Stimulated activated CD4-positive, alpha-beta T cell treated with anti-CD3 and anti-CD28 coated beads, Interleukin-4, amount 100 ng/mL, for 1 hour (primary cell): ENCODE data around the gene MAL.
"Not testable (repeated sequence)": the region's sequence is repeated elsewhere in the genome, so short reads cannot be mapped to it uniquely, and the experiment has no call there.

Experiments used
- DNase-seq: peaks from one replicate; pipeline ENCODE4 v3.0.0-alpha.2; 2020

MAL gene

GRCh38 chr2:95068256-95068655, 42.7 kb downstream of the MAL start:
- DNase-seq, result no peak

- DNase-seq, result no peak
These were observed 44.0 kb downstream of the MAL start for GRCh38 chr2:95069465-95069864.

- DNase-seq, result no peak
These were observed 46.3 kb downstream of the MAL start for GRCh38 chr2:95071856-95072255.

- no peak for DNase-seq
These were observed 46.9 kb downstream of the MAL start for GRCh38 chr2:95072424-95072823.

GRCh38 chr2:95073856-95074662, 48.6 kb downstream of the MAL start:
- no peak for DNase-seq

- DNase-seq, result peak; percentile 49
These were observed 49.3 kb downstream of the MAL start for GRCh38 chr2:95074663-95075439.

- no peak for DNase-seq
These were observed 50.1 kb downstream of the MAL start for GRCh38 chr2:95075440-95076132.

GRCh38 chr2:95076705-95077529, 51.4 kb downstream of the MAL start:
- peak; percentile 93 for DNase-seq

GRCh38 chr2:95077530-95077825, 52.0 kb downstream of the MAL start:
- DNase-seq, result no peak

- DNase-seq, result no peak
These were observed 52.5 kb downstream of the MAL start for GRCh38 chr2:95077861-95078603.

GRCh38 chr2:95079199-95079683, 53.7 kb downstream of the MAL start:
- no peak for DNase-seq

- no peak for DNase-seq
These were observed 57.0 kb downstream of the MAL start for GRCh38 chr2:95082477-95082876.

- no peak for DNase-seq
These were observed 60.5 kb downstream of the MAL start for GRCh38 chr2:95086017-95086416.

GRCh38 chr2:95087379-95087778, 61.9 kb downstream of the MAL start:
- DNase-seq, result no peak

- no peak for DNase-seq
These were observed 66.5 kb downstream of the MAL start for GRCh38 chr2:95091885-95092555.

- DNase-seq, result not testable (repeated sequence)
These were observed 72.8 kb downstream of the MAL start for GRCh38 chr2:95098273-95098672.

- DNase-seq, result no peak
These were observed 74.4 kb downstream of the MAL start for GRCh38 chr2:95099910-95100309.
